PC-9 (cell line): Measurements from ENCODE around the gene CD8B2. TPM values are rescaled to one million over a fixed set of nuclear protein-coding genes. Genes with fewer than 3 reads are reported as not detected.

Source experiments
- BruUV-seq: library from RNA; stranded (reverse); fragments of 400-500 nt; replicated peaks from 2 replicates; lab custom pipeline; 2021; lab: Mats Ljungman, UMichigan
- CTCF ChIA-PET: fragments of 300-600 bp; sonication (Branson Sonifier 250); formaldehyde crosslinking; loops from one replicate; lab custom pipeline; 2022; ENCODE audit warnings: antibody characterized with exemption; lab: Charles Lee
- POLR2A ChIA-PET: fragments of 300-600 bp; sonication (Branson Sonifier 250); formaldehyde crosslinking; loops from one replicate; lab custom pipeline; 2022; ENCODE audit warnings: antibody characterized with exemption; ENCODE audit not compliant: unreplicated experiment; lab: Charles Lee
- DNase-seq, 2 experiments: peaks; one replicate each; pipeline versions ENCODE4 v3.0.0 to v3.0.0-alpha.2; 2015 to 2022; ENCODE audit warnings: mixed read lengths in 1 of 2
- H2AFZ ChIP-seq: fragments of 200-600 bp; sonication (generic); 2 replicates; pipeline ENCODE4 v1.8.1; 2017; ENCODE audit warnings: antibody characterized with exemption
- H3F3A ChIP-seq: fragments of 200-600 bp; sonication (generic); 2 replicates; pipeline ENCODE4 v1.8.1; 2017; ENCODE audit warnings: antibody characterized with exemption, mild to moderate bottlenecking, low read depth; ENCODE audit not compliant: insufficient read depth
- H3K27ac ChIP-seq: fragments of 200-600 bp; sonication (generic); 2 replicates; pipeline ENCODE4 v1.6.1; 2016; ENCODE audit warnings: mixed run types
- H3K27me3 ChIP-seq: fragments of 200-600 bp; sonication (generic); 2 replicates; pipeline ENCODE4 v1.6.1; 2016; ENCODE audit warnings: low read depth, mixed run types; ENCODE audit not compliant: insufficient read depth
- H3K36me3 ChIP-seq: fragments of 200-600 bp; sonication (generic); 2 replicates; pipeline ENCODE4 v1.6.1; 2016; ENCODE audit warnings: low read depth, mixed run types
- H3K4me1 ChIP-seq: fragments of 200-600 bp; sonication (generic); replicated peaks from 2 replicates; pipeline ENCODE4 v1.6.1; 2016; ENCODE audit warnings: mixed run types; ENCODE audit not compliant: insufficient read depth
- H3K4me2 ChIP-seq: fragments of 200-600 bp; sonication (generic); 2 replicates; pipeline ENCODE4 v1.6.1; 2017; ENCODE audit warnings: mixed run types
- H3K4me3 ChIP-seq: fragments of 200-600 bp; sonication (generic); 2 replicates; pipeline ENCODE4 v1.6.1; 2016; ENCODE audit warnings: mixed run types
- H3K79me2 ChIP-seq: fragments of 200-600 bp; sonication (generic); 2 replicates; pipeline ENCODE4 v1.6.1; 2017; ENCODE audit warnings: low read depth, mixed run types
- H3K9me2 ChIP-seq: fragments of 200-600 bp; sonication (generic); 2 replicates; pipeline ENCODE4 v1.8.1; 2017; ENCODE audit warnings: mild to moderate bottlenecking; ENCODE audit not compliant: insufficient read depth
- H3K9me3 ChIP-seq: fragments of 200-600 bp; sonication (generic); 2 replicates; pipeline ENCODE4 v1.8.1; 2016; ENCODE audit warnings: low read depth; ENCODE audit not compliant: insufficient read depth
- H4K20me1 ChIP-seq: fragments of 200-600 bp; sonication (generic); 2 replicates; pipeline ENCODE4 v1.8.1; 2017; ENCODE audit not compliant: insufficient read depth
- EZH2 ChIP-seq: fragments of 200-600 bp; sonication (generic); IDR thresholded peaks from 2 replicates; pipeline ENCODE4 v1.8.0; 2017; ENCODE audit warnings: antibody characterized with exemption, low read depth
- intact Hi-C: fragments of 100-400 bp; cut with micrococcal nuclease; formaldehyde crosslinking; loops from one replicate; pipeline ENCODE4 v1.10.0; 2022; ENCODE audit not compliant: unreplicated experiment
- total RNA-seq: library from RNA; stranded (reverse); gene quantifications from 2 replicates; pipeline ENCODE4 v1.2.3, GENCODE V29; 2021
- TF ChIP-seq, protein P1 (sequence below): fragments of 200-600 bp; sonication (generic); conservative IDR thresholded peaks from 2 replicates; pipeline ENCODE4 v1.6.1; 2017; ENCODE audit warnings: mixed run types, antibody characterized with exemption, mild to moderate bottlenecking, moderate library complexity

CD8B2 gene
- total RNA-seq, 1 experiment from 2014 or later: not detected

DNA sequence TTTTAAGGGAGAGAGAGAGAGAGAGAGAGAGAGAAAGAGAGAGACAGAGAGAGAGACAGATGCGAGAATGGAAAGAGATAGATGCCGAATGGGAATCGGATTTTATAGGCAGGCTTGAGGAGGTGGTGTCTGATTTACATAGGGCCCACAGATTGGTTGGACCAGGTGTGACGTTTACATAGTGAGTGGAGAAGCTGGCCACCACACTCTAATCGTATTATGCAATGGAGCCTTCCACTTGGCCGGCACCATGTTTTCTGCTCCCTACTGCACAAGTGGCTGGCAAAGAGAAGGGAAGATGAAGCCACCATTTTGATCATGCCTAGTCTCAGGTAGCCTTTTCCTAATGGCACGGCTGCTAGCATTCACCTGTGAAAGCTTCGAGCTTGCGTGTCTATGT, 33.9 kb downstream of the CD8B2 start:
- Histone ChIP-seq H3K4me3 (no peak overlapping the region), H3K9me2 (no peaks in the 10 kb centered on the region), H2AFZ (no peak overlapping the region), H3K79me2 (no peaks in the 10 kb centered on the region), H3F3A (no peaks in the 10 kb centered on the region), H3K27me3 (no peaks in the 10 kb centered on the region), H3K36me3 (no peaks in the 10 kb centered on the region), H3K4me1 (no peaks in the 10 kb centered on the region), H4K20me1 (no peaks in the 10 kb centered on the region; the same call in 1 of the 2 replicates), H3K27ac (no peak overlapping the region), H3K4me2 (no peak overlapping the region), H3K9me3 (no peaks in the 10 kb centered on the region)
- ChIA-PET POLR2A (no interaction called here), CTCF (no interaction called here)
- no TSS peak for BruUV-seq
- intact Hi-C loops: no loop called here
- DNase-seq: no peak
- TF ChIP-seq, protein P1, sequence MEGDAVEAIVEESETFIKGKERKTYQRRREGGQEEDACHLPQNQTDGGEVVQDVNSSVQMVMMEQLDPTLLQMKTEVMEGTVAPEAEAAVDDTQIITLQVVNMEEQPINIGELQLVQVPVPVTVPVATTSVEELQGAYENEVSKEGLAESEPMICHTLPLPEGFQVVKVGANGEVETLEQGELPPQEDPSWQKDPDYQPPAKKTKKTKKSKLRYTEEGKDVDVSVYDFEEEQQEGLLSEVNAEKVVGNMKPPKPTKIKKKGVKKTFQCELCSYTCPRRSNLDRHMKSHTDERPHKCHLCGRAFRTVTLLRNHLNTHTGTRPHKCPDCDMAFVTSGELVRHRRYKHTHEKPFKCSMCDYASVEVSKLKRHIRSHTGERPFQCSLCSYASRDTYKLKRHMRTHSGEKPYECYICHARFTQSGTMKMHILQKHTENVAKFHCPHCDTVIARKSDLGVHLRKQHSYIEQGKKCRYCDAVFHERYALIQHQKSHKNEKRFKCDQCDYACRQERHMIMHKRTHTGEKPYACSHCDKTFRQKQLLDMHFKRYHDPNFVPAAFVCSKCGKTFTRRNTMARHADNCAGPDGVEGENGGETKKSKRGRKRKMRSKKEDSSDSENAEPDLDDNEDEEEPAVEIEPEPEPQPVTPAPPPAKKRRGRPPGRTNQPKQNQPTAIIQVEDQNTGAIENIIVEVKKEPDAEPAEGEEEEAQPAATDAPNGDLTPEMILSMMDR: no peak
- no peak for TF ChIP-seq EZH2

GRCh38 chr2:106523976-106524665, 37.0 kb downstream of the CD8B2 start:
- H3K36me3 ChIP-seq: no peaks in the 10 kb centered on the region
- no peak overlapping the region for H3K4me3 ChIP-seq
- intact Hi-C loops: no loop called here
- no peaks in the 10 kb centered on the region for H3K9me2 ChIP-seq
- no peak overlapping the region for H2AFZ ChIP-seq
- no peaks in the 10 kb centered on the region for H3K4me1 ChIP-seq
- H3K27ac ChIP-seq: no peak overlapping the region
- H3K79me2 ChIP-seq: no peaks in the 10 kb centered on the region
- no TSS peak for BruUV-seq
- peaks cover 30% of the 10 kb centered on the region; the same call in 1 of the 2 replicates for H3K27me3 ChIP-seq
- ChIA-PET CTCF (no interaction called here), POLR2A (no interaction called here)
- no peaks in the 10 kb centered on the region for H3F3A ChIP-seq
- no peak for TF ChIP-seq EZH2
- TF ChIP-seq, protein P1: no peak
- DNase-seq: no peak
- no peak overlapping the region for H3K4me2 ChIP-seq
- H4K20me1 ChIP-seq: no peaks in the 10 kb centered on the region; the same call in 1 of the 2 replicates
- H3K9me3 ChIP-seq: no peaks in the 10 kb centered on the region

- no peaks in the 10 kb centered on the region for H3K36me3 ChIP-seq
- ChIA-PET POLR2A (no interaction called here), CTCF (no interaction called here)
- H3K9me2 ChIP-seq: no peaks in the 10 kb centered on the region
- no peak overlapping the region for H3K4me2 ChIP-seq
- peaks cover 56% of the 10 kb centered on the region; the same call in 1 of the 2 replicates for H3K27me3 ChIP-seq
- H3K27ac ChIP-seq: no peak overlapping the region
- H2AFZ ChIP-seq: no peak overlapping the region
- H4K20me1 ChIP-seq: no peaks in the 10 kb centered on the region
- TF ChIP-seq EZH2: no peak
- TF ChIP-seq, protein P1: no peak
- no peaks in the 10 kb centered on the region for H3K9me3 ChIP-seq
- intact Hi-C loops: no loop called here
- no TSS peak for BruUV-seq
- H3K79me2 ChIP-seq: no peaks in the 10 kb centered on the region
- H3K4me3 ChIP-seq: no peak overlapping the region
- H3K4me1 ChIP-seq: no peaks in the 10 kb centered on the region
- no peaks in the 10 kb centered on the region for H3F3A ChIP-seq
- DNase-seq: no peak
Observed at GRCh38 chr2:106530866-106531265, 43.7 kb downstream of the CD8B2 start.
